Esophagus squamous epithelium (tissue), 5 donors: ENCODE results near the gene ENPP7. TPM values are rescaled to one million over a fixed set of nuclear protein-coding genes. Genes with fewer than 3 reads are reported as not detected.

Source experiments
- DNase-seq: peaks from one replicate; lab custom pipeline; 2025; lab: John Stamatoyannopoulos, UW
- H3K27ac ChIP-seq, 4 donors: fragments of 200-600 bp; sonication (generic); one replicate each; pipeline ENCODE4 v1.5.1; 2016 to 2019; ENCODE audit warnings: mild to moderate bottlenecking in 1 of 4
- H3K27me3 ChIP-seq, 4 donors: fragments of 200-600 bp; sonication (generic); 1 replicate in 3 of 4; 2 replicates in 1 of 4; pipeline versions ENCODE4 v1.5.1 to v1.6.0; 2017 to 2021; ENCODE audit warnings: antibody characterized with exemption in 1 of 4
- H3K36me3 ChIP-seq, 3 donors: fragments of 200-600 bp; sonication (generic); one replicate each; pipeline ENCODE4 v1.5.1; 2016 to 2019
- H3K4me1 ChIP-seq, 3 donors: fragments of 200-600 bp; sonication (generic); one replicate each; pipeline ENCODE4 v1.5.1; 2017 to 2019
- H3K4me3 ChIP-seq, 4 donors: fragments of 200-600 bp; sonication (generic); 1 replicate in 3 of 4; 2 replicates in 1 of 4; pipeline ENCODE4 v1.5.1; 2016 to 2019; ENCODE audit warnings: mild to moderate bottlenecking in 2 of 4, moderate library complexity in 1 of 4
- H3K9me3 ChIP-seq, 3 donors: fragments of 200-600 bp; sonication (generic); one replicate each; pipeline ENCODE4 v1.5.1; 2016 to 2019
- POLR2A ChIP-seq, 4 donors: fragments of 450-650 bp; IDR thresholded peaks; one replicate each; pipeline ENCODE4 v1.6.1; 2017; ENCODE audit warnings: antibody characterized with exemption in 4 of 4, mild to moderate bottlenecking in 4 of 4, moderate library complexity in 3 of 4
- WGBS, 2 donors: methylation state at CpG; one replicate each; pipeline ENCODE4 v1.1.5; 2018; 5-methylcytosine and 5-hydroxymethylcytosine counted together
- intact Hi-C: fragments of 100-400 bp; cut with DNase I; formaldehyde crosslinking; loops from one replicate; pipeline ENCODE4 v1.15.0; 2022
- total RNA-seq, 4 donors: library from RNA; depleted of rRNA; stranded (reverse); fragments of >200 nt; gene quantifications; one replicate each; pipeline ENCODE4 v1.1.0, GENCODE V29; 2016
- TF ChIP-seq, protein P1 (sequence below), 6 experiments: fragments of 450-650 bp in 4 of 6; fragments of 200-600 bp in 2 of 6; sonication (generic) in 2 of 6; IDR thresholded peaks; one replicate each; pipeline ENCODE4 v1.5.1; 2016 to 2019; ENCODE audit warnings: antibody characterized with exemption in 6 of 6, mild to moderate bottlenecking in 4 of 6, moderate library complexity in 4 of 6
- donor health status: DM: yes; HTN: yes; CAD: no.

Gene ENPP7
- total RNA-seq, 4 donors from 2014 or later, result not detected

DNA sequence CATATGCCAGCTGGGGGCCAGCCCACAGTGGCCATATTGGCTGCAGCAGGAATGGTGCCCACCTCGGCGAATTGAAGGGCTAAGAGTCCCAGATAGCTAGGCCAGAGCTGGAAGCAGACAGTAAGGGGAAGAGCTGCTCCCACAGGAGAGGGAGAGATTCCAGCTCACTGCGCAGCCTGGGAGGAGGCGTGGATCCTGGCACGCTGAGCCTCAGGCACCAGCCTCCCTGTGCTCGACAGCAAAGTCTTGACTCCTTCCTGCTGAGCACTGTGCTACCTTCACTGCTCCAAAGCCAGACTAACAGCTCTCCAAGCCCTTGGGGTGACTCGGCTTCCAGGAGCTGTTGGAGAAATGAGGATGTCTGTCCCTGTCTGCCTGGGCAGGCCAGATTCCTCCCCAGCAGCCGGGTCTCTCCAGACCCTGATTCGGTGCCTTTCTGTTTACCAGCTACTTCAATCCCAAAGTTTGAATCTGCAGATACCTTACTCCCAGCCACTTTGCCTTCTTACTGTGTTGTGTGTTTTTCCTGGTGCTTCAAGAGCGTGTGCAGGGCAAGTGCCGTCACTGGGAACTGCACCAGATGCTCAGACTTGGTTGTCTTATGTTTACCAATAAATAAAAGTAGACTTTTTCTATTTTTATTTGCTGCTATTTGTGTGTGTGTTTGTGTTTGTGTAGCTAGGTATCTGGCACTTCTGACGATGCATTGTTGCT, 56.3 kb downstream of the ENPP7 start:
- intact Hi-C loops, result no loop called here
- WGBS, 2 donors, result 74 to 84% methylated on average over 9 to 11 of the region's 12 CpGs
- Histone ChIP-seq H3K27me3 (peaks cover 25 to 95% (median 29%) of the 10 kb centered on the region in 4 donors), H3K36me3 (peaks cover 0 to 16% (median 0%) of the 10 kb centered on the region in 3 donors), H3K4me3 (no peak overlapping the region), H3K27ac (no peak overlapping the region), H3K9me3 (no peaks in the 10 kb centered on the region), H3K4me1 (peaks cover 14 to 29% (median 14%) of the 10 kb centered on the region in 3 donors)
- TF ChIP-seq, protein P1, sequence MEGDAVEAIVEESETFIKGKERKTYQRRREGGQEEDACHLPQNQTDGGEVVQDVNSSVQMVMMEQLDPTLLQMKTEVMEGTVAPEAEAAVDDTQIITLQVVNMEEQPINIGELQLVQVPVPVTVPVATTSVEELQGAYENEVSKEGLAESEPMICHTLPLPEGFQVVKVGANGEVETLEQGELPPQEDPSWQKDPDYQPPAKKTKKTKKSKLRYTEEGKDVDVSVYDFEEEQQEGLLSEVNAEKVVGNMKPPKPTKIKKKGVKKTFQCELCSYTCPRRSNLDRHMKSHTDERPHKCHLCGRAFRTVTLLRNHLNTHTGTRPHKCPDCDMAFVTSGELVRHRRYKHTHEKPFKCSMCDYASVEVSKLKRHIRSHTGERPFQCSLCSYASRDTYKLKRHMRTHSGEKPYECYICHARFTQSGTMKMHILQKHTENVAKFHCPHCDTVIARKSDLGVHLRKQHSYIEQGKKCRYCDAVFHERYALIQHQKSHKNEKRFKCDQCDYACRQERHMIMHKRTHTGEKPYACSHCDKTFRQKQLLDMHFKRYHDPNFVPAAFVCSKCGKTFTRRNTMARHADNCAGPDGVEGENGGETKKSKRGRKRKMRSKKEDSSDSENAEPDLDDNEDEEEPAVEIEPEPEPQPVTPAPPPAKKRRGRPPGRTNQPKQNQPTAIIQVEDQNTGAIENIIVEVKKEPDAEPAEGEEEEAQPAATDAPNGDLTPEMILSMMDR (IDR thresholded peaks at IDR 0.05), result no peak
- TF ChIP-seq POLR2A (IDR thresholded peaks at IDR 0.05), result no peak
- DNase-seq, result no peak

DNA sequence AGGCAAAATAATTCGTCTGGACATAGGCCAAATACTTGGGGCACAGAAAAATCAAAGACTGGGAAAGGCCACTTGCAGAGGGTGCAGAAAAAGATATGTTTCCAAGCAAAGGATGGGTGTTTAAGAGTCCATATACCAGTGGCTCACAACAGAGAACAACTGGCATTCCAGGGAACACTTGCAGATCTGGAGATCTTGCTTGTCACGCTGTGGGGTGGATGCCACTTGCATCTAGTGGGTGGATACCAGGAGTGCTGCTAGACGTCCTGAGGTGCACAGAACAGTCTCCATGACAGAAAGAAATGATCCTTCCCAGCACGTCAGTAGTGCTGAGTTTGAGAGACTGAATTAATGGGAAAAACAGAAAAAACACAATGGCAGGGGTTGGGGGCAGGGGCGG, 57.7 kb downstream of the ENPP7 start:
- DNase-seq, result no peak
- Histone ChIP-seq H3K27ac (no peak overlapping the region), H3K9me3 (no peaks in the 10 kb centered on the region), H3K4me3 (no peak overlapping the region), H3K27me3 (peaks cover 25 to 100% (median 40%) of the 10 kb centered on the region in 4 donors), H3K36me3 (peaks cover 0 to 16% (median 0%) of the 10 kb centered on the region in 3 donors), H3K4me1 (peaks cover 23 to 43% (median 27%) of the 10 kb centered on the region in 3 donors)
- TF ChIP-seq, protein P1 (IDR thresholded peaks at IDR 0.05), result no peak
- TF ChIP-seq POLR2A (IDR thresholded peaks at IDR 0.05), result no peak
- WGBS, 2 donors, result 61 to 67% methylated on average over 5 of the region's 5 CpGs
- intact Hi-C loops, result no loop called here

DNA sequence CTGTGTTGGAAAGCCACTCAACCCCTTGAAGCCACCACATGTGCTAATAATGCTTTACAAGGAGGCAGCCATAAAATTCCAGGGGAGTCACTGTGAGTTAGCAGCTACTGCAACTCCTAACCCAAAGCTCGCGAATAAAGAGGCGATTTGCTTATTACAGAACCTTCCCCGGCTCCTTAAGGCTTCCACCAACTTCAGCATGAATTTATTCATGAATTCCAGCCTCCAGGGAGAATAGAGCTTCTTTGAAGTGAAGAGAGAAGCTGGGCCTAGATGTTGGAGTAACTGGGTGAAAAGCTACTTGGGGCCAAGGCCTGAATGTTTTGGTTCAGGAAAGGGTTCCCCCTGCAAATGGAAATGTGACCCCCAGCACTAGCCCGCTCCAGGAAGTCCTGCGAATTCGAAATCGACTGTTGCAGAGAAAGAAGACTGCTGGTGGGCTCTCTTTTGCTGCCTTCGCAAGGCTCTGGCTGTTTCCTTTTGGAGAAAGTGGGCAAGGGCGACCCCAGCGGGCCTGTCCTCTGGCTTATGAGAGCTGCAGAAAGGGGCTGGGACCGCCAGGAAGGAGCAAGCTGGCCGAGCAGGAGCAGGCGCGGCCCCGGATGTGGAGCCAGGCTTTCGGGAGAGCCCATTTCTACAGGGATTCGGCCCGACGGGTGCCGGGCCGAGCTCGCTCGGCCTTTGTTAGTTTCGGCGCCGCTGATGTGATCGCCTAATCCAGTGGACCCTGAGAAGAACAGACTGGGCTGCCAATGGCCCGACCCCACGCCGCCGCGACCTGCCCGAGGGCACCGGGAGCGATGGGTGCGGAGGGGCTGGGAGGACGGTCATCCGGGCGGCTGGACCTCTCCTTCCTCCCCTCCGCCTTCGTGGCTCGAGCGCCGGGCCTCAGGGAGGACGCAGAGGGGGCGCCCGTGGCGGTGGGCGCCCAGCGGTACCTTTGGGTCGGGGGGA, 58.5 kb downstream of the ENPP7 start:
- intact Hi-C loops, result no loop called here
- DNase-seq, result no peak
- 61 to 84% methylated on average over 9 to 10 of the region's 52 CpGs for WGBS, 2 donors
- TF ChIP-seq, protein P1 (IDR thresholded peaks at IDR 0.05), result no peak
- TF ChIP-seq POLR2A (IDR thresholded peaks at IDR 0.05), result no peak
- Histone ChIP-seq H3K4me3 (peak overlapping the region in 2 of 4 donors; percentile 33 to 42), H3K36me3 (peaks cover 0 to 8% (median 0%) of the 10 kb centered on the region in 3 donors), H3K9me3 (no peaks in the 10 kb centered on the region), H3K27me3 (peaks cover 25 to 100% (median 41%) of the 10 kb centered on the region in 4 donors), H3K4me1 (peaks cover 23 to 51% (median 27%) of the 10 kb centered on the region in 3 donors), H3K27ac (no peak overlapping the region)

DNA sequence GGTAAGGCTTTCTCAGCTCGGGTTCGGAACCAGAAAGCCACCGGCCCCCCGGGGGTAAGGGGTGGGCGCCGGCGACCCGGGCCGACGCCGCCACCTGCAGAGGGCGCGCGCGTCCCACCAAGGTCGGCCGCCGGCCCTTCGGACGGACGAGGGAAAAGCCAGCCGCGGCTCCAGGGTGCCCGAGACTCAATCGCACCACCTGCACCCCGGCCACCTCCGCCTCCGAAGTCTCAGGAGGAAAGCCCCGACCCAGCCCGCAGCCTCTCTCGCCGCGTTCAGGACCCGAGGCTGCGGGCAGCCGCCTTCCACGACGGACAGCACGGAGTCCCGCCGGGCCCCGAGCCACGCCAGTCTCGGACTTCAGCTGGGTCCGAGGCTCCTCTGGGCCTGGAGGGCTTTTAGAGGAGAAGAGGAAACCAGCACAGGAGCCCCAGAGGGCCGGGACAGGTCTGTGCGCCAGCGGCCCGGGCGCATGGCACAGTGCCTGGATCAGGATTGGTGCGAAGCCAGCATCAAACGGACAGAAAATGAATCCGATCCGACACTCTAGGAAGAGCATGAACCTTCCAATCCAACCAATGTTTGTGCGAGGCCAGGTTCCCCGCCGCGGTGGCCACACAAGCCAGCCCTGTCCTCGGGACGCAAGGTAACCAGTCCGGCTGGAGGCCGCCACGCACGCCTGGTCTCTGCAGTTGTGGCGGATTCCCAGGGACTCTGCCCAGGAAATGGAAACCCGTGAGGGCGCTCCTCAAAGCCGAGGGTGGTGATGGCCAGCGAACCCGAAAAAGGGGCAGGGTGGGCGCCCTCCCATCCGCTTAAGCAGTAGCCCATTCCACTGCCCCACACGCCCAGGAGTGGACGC, 59.4 kb downstream of the ENPP7 start:
- Histone ChIP-seq H3K27me3 (peaks cover 25 to 99% (median 41%) of the 10 kb centered on the region in 4 donors), H3K4me3 (peak overlapping the region in 3 of 4 donors; percentile 19 to 42 (median 33)), H3K27ac (no peak overlapping the region), H3K4me1 (peaks cover 23 to 56% (median 27%) of the 10 kb centered on the region in 3 donors), H3K9me3 (no peaks in the 10 kb centered on the region), H3K36me3 (peaks cover 0 to 9% (median 0%) of the 10 kb centered on the region in 3 donors)
- DNase-seq, result no peak
- WGBS, 2 donors, result 30% methylated on average over 2 of the region's 74 CpGs; no CpG with 5 or more reads in 1 of the 2 donors
- TF ChIP-seq, protein P1 (IDR thresholded peaks at IDR 0.05), result peak; percentile 56 to 79 (median 66)
- no peak for TF ChIP-seq POLR2A (IDR thresholded peaks at IDR 0.05)
- intact Hi-C loops, result no loop called here
